CD4-positive, alpha-beta T cell treated with Interleukin-6 for 4 hours (primary cell): ENCODE measurements around the gene ADAT3.
A peak's percentile ranks its signal among the peaks of the same experiment; 100 is the strongest.

Experiments
- DNase-seq: peaks from one replicate; pipeline ENCODE4 v3.0.0-alpha.2; 2020; ENCODE audit warnings: mixed read lengths

ADAT3 gene

GRCh38 chr19:1942934-1943555, 37.8 kb downstream of the ADAT3 start:
- DNase-seq = peak; percentile 33

GRCh38 chr19:1943661-1944087, 38.5 kb downstream of the ADAT3 start:
- DNase-seq = no peak

- no peak for DNase-seq
These were observed 39.1 kb downstream of the ADAT3 start for GRCh38 chr19:1944088-1944915.

- DNase-seq = no peak
These were observed 39.8 kb downstream of the ADAT3 start for GRCh38 chr19:1944916-1945561.

GRCh38 chr19:1945899-1946298, 40.7 kb downstream of the ADAT3 start:
- DNase-seq = peak; percentile 42

GRCh38 chr19:1947651-1948209, 42.5 kb downstream of the ADAT3 start:
- no peak for DNase-seq

- no peak for DNase-seq
These were observed 44.3 kb downstream of the ADAT3 start for GRCh38 chr19:1949304-1950101.

GRCh38 chr19:1950640-1951039, 45.4 kb downstream of the ADAT3 start:
- DNase-seq = no peak

- DNase-seq = no peak
These were observed 47.4 kb downstream of the ADAT3 start for GRCh38 chr19:1952635-1953034.

GRCh38 chr19:1953037-1953436, 47.8 kb downstream of the ADAT3 start:
- DNase-seq = no peak

- DNase-seq = no peak
These were observed 48.4 kb downstream of the ADAT3 start for GRCh38 chr19:1953441-1954094.

- DNase-seq = no peak
These were observed 49.3 kb downstream of the ADAT3 start for GRCh38 chr19:1954532-1954933.

- no peak for DNase-seq
These were observed 50.2 kb downstream of the ADAT3 start for GRCh38 chr19:1955171-1956121.

- DNase-seq = no peak
These were observed 50.9 kb downstream of the ADAT3 start for GRCh38 chr19:1956122-1956494.

GRCh38 chr19:1956868-1957492, 51.8 kb downstream of the ADAT3 start:
- DNase-seq = no peak

GRCh38 chr19:1957562-1958248, 52.5 kb downstream of the ADAT3 start:
- DNase-seq = no peak

GRCh38 chr19:1959928-1960589, 54.9 kb downstream of the ADAT3 start:
- no peak for DNase-seq

GRCh38 chr19:1961000-1961883, 56.0 kb downstream of the ADAT3 start:
- no peak for DNase-seq
